ENCODE results near the gene PSMD1.

The PSMD1 gene

DNA sequence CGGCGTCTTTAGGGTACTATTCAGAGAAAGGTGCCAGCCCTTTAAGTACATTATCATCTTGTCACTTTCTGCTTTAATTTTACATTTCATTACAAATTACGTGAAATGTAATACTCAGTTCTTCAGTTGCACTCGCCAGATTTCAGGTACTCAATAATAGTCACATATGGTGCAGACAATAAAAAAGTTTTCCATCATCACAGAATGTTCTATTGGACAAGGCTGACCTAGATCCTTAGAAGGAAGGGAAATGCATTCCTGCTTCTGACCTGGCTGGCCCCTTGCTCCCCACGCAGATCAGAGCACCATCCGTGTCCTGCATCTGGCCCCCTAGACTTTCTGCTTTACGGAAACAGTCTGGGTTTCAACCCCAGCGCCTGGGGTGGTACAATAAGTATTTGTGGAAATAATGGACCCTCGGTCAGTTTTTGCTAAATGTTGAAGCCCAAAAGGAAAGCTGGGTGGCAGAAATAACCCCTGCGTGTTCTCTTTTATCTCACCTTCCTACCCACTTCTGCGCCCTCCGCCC is 20.0 kb upstream of the PSMD1 start:
- no peak for DNase-seq

DNA sequence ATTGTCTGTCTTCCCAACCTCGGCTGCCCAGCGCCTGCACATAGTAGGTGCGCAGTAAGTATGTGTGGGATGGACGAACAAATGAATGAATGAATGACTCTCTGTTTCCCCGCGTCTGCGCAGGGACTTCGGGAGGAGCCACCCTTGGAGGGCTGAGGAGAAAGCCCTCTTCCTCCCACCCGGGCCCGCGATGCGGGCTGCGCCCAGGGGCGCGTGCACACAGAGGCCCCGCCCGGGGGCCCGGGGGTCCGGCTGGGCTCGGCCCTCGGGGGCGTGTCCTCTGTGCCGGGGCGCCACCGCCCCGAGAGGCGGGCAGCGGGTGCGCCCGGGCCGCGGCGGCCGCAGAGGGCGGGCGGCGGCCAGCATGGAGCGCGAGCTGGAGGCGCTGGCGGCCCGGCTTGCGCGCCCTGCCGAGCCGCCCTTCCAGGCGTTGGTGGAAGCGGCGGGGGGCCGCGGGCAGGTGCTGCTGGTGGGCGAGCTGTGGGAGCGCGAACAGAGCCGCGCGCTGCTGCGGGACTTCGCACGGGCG is 19.4 kb upstream of the PSMD1 start, which contains the start of gene C2orf72:
TSS of gene C2orf72 (plus strand) at position 322 of the 529 bp plus-strand sequence. CDS start at position 365, 43 bp downstream.
- DNase-seq = no peak

DNA sequence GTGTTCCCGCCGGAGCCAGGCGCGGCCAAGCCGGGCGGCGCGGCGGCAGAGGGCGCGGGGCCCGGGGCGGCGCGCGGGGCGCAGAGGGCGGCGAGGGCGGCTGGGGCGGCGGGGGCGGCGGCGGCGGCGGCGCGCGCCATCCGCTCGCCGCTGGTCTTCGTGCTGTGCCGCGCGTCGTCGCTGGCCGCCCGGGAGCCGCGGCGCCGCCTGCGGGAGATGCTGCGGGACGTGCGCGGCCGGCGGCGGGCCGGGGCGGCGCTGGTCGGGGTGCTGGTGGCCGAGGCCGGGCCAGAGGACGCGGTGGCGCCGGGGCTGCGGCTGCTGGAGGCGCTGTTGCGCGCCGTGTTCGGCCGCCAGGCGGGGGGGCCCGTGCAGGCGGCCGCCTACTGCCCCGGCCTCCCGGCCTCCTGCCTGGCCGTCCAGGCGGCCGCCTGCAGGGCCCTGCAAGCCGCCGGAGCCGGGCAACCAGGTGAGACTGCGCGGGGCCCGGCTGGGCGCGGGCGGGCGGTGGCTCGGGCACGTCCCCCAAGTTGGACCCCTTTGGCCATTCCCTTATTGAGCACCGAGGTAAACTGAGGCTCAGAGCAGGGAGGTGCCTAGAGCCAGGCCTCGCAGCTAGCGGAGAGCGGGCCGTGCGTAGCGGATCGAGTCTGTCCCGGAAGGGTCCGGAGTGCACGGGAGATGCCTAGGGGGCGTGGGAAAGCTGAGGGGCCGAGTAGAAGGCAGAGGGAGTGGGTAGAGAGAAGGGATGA is 18.8 kb upstream of the PSMD1 start:
- DNase-seq = no peak

DNA sequence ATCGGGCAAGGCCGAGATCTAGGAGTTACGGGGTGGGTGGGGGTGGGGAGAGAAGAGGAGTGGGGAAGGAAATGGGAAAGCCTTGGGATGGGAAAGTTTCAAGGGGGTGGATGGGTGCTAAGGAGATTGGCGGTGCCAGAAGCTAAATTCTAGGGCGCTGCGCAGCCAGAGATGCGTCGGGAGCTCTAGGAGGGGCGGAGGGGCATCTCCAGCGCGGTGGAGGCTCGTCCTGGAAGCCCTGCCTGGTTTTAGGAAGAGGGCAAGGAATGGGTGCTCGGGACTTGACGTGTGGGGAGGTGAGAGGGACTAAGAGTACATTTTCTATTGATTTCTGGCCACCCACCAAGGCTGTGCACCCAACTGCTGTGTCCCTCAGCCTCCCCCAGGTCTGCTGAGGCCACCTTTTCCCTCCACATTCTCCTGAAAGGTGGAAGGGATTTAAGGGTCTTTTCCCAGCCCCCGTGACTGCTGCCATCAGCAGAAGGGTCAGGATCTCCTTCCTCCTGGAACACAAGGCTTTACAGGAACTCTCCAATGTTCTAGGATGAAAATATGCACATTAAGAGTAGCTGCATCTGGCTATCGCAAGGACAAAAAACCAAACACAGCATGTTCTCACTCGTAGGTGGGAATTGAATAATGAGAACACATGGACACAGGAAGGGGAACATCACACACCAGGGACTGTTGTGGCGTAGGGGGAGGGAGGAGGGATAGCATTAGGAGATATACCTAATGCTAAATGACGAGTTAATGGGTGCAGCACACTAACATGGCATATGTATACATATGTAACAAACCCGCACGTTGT is 18.0 kb upstream of the PSMD1 start:
- DNase-seq = no peak

DNA sequence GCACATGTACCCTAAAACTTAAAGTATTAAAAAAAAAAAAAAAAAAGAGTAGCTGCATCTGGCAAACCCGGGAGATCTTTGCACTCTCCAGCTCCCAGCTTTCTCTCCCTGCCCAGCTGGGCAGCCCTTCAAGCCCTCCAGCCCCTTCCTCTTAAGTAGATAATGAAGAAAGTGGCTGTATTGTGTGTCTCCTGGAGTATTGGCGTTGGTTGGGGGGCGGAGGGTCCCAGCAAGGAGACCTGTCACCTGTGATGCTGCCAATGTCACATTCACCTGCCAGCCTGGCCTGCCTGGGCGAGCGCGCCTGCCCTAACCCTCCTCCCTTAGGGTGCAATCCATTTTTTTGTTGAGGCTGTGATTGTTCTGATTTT is 17.4 kb upstream of the PSMD1 start:
- no peak for DNase-seq

DNA sequence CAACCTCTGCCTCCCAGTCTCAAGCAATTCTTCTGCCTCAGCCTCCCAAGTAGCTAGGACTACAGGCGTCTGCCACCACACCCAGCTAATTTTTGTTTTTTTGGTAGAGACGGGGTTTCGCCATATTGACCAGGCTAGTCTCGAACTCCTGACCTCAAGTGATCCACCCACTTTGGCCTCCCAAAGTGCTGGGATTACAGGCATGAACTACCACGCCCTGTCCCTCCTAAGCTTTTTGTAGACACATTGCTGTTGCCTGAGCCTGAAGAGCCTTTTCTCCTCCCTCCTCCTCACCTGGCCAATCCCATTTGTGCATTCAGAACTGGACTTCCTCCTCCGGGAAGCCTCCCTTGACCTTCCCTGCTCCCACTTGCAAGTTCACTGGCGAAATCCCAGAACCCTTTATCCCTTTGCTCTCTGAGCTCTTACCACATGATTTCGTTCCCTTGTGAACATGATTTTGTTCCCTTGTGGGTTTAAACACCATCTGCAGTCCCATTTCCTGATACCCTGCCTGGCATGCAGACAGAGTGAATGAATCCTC is 16.8 kb upstream of the PSMD1 start:
- DNase-seq = no peak

DNA sequence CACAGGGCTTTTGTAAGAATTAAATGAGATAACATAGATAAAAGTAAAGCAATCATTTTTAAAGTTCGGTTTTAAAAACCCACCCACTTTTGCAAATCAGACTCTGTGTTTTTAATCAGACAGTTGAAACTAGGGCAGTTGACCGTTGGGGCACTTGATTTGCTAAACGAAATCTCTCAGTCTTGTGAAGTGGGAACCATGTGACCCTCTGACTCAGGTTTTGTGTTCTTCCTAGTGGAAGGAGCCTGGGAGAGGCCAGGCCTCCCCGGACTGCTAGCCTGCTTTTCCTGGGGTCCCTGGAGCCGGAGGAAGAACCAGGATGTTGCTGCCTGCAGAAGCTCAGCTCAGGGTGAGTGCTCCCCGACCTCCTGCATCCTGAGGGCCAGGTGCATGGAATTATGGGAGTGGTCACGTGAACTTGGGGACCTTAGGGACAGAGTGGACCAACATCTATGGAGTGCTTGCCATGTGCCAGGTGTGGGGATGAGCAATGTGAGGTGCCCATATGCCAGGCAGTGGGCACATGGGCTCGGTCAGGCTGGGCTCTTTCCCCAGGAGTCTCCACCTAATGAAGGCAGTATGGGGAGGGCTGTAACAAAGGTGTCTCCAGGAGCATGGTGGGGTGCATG is 15.5 kb upstream of the PSMD1 start:
- DNase-seq = no peak

DNA sequence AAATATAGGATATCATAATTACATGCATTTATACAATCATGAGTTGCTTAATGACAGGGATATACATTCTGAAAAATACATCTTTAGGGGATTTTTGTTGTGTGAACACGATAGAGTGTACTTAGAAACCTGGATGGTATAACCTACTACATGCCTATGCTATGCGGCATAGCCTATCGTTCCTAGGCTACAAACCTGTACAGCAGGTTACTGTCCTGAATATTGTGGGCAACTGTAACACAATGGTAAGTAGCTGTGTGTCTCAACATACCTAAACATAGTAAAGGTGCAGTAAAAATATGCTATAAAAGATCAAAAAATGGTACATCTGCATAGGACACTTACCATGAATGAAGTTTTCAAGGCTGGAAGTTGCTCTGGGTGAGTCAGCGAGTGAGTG is 12.9 kb upstream of the PSMD1 start:
- DNase-seq = no peak

DNA sequence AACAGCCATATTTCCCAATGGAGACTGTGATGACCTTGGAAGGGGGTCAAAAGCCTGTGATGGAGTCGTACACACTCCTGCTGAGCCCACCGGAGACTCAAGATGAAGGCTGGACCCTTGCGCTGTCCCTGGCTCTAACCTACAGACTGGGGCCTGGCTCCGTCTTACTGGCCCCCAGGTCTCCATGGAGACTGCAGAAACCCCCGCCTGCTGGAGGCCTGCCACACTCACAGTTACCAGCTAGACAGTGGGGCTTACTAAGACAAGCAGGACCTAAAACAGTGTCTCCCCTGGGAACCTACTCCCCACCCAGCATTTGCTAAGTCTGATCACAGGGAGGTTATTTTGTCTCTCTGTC is 9.8 kb upstream of the PSMD1 start:
- DNase-seq = no peak

DNA sequence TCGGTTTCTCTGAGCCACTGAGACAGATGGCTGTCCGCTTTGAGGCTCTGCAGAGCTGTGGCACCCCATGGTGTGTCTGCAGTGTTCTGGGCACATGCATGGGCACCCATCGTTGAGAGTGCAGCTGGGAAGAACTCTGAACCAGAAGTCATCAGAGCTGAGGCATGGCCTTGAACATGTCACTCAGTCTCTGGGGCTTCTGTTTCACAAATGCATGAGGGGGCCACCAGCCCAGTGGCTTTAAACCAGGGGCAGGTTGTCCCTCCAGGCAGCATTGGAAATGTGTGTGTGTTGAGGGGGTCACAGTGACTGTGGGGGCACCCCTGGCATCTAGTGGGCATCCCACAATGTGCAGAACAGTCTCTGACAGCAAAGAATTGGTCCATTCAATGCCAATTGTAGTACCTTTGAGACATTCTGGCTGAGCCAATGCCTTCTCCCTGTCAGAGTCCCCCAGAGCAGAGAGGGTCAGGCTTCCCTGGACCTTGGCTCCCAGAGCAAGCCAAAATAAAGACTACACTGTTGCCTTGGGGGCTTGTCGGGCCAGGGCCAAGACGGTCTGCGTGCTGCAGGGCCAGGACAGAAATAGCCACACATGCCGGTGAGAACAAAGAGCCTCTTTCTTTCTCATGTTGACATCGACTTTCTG is 9.3 kb upstream of the PSMD1 start:
- DNase-seq = no peak

DNA sequence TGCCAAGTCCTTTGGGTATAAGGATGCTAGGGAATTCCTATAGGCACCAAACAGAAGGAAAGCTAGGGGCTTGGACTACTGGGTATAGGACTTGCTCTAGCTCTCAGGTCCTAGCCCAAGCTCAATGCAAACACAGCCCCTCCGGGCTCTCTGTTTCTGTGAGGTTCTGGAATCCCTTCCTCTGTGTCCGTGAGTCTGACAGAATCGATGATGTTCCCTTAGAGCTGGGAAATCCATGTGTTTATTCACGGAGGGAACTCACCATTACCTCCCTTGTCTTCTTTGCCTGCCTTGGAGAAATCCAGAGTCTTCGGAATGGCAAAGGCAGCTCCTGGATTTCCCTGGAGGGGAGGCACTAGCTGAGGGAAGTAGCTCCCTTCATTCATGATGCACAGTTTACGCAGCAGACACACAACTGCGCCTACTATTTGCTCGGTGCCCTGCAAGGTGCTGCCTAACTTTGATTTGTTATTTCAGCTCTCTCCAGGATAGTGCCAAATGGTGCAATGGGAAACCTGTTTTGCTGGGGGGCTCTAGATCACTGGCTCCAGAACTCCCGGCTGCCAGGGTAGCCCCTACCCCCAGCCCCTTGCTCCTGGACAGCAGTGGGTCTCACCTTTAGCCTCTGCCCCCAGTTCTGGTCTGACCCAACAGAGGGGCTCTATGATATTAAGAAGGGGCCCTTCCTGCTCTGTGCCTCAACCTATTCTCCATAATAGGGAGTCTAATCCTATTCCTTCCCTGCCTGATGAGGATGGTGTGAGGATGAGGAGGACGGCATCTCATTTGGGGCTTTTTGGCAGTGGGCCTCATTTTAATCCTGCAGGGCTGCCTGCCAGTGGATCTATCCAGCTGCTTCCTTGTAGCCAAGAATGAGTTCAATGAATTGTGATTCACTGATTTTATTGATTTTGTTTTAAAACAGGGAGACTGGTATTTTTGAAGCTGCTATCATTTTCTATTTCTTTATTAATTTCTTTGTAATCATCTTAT is 8.4 kb upstream of the PSMD1 start:
- DNase-seq = no peak

DNA sequence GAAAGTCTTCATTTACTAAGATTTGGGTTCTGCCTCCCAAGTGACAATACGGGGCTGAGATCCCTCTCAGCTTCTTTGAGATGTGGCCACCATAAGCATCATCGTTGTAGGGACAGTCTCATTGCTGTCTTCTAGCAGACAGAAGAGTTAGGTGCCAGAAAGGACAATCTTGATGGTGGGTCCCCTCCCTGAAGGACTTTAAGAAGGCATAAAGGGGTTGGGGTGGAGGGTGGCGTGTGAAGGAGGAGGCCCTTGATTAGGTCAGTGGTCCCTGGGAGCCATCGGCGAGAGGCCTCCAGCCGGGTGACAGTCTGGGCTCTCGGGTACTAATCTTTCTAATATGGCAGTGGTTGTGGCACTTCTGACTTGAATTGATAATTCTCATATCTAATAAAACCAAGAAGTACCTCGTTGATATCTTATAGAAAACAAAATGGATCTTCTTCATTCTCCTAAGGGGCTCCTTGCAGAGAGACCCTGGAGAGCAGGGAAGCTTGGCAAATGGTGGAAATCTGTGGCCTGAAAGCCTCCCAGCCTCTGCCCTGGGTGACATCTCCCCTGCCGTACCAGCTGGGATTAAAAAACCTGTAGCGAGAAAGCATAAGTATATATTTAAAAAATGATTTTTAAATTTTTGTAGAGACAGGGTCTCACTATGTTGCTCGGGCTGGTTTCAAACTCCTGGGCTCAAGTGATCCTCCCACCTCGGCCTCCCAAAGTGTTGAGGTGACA is 7.2 kb upstream of the PSMD1 start:
- no peak for DNase-seq

DNA sequence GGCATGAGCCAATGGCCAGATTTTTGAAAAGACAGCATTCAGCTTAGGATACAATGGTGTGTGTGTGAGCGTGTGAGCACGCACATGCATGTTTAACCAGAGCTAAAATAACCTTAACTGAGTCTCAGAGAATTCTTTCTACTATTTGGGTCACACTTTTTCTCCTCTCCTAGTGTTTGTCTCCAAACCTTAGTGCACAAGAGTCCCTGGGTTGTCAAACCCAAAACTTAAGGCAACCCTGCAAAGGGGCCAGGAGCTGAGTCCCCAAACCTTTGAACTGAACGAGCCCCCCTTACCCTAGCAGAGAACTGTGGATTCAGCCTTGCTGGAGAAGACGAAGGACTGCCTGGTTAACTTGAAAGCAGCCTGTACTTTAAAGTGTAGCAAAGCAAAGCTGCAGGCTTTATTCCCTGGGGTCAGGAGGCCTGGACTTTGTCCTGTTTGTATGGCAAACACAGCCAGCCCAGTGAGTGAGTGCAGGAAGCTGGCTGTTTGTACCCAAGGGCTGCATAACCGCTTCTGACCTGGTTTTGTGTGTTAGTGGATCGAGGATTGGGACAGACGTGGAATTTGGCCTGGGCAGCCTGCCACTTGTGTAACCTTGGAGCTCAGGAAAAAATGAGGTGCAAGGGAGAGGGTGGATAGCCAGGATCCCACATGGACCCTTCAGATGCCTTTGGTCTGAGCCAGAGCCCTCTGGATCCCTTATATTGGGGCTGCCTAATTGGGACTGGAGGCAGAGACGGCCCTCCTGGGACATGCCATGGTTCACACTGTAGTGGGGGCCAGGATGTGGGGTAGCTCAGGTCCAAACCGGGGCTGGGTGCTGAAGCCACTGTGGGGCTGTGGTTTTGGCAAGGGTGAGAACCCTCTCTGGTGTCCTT is 6.4 kb upstream of the PSMD1 start:
- DNase-seq = no peak

DNA sequence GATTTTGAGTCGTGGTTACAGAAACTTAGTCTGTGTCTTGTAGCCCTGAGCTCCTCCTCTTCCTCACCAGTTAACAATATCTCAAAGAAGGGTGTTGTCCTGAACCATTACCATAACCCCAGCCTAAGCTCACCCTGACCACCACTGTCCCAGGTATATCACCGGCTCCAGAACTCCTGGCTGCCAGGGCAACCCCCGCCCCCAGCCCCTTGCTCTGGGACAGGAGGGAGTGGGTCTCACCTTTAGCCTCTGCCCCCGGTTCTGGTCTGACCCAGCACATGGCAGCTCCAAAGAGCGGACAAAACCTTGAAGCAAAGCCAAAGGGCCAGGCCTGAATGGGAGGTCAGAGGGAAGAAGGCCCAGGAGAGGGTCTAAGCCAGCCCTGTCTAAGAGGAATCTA is 5.6 kb upstream of the PSMD1 start:
- no peak for DNase-seq

DNA sequence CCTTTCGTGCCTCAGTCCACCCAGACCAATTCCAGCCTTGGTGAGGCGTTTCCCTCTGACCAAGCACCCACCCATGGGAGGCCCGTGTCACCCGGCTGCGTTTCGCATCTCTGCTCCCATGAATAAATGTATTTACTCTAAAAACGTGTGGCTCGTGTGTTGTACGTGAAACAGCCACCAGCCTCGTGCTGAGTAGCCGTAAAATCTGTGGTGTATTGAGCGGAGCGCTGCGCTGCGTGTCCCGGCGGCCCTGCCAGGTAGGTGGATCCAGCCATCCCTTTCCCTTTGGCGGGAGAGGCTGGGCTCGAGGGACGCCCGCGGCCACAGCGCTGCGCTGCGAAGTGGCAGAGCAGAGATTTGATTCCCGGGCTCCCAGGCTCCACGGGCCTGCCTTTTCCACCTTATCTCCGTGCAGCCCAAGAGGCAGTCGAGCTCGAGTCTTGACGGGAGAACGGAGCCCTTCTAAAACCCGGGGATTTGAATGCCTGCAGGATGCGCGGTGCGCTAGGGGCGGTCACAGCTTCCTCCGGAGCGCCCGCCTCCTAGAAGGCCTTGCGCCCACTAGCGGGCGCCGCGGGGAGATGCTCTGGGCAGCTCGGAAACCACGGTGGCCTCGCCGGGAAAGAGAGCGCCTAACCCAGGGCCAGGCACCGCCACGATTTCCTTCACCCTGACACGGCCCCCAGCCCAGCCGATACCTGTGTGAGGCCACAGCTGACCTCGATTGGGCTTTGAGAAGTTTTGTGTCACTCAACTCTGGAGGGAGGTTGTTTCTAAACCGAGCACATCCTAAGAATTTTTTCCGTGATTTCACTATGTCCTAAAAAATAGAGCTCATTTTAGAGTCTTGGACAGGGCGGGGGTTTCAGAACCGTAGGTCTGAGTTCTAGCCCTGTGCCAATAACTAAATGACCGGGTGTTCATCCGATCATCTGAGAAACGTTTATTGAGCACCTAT is 3.9 kb upstream of the PSMD1 start:
- peak; percentile 87 for DNase-seq

DNA sequence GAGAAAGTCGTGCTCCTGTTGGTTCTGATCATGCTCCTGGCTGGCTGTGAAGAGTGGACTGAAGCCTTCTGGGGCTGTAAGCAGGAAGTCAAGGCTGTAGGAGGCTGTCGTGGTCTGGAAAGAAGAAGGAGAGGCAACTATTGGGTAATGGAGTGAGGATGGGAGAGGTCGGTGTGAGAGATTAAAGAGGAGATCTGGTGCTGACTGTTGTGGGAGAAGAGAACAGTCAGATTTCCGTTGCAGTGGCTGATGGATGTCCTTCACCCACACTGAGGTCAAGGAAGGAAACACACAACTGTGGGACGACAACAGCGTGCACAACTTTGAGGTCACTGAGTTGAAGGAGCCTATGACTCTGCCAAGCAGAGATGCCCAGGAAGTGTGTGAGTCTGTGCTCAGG is 2.8 kb upstream of the PSMD1 start:
- no peak for DNase-seq

DNA sequence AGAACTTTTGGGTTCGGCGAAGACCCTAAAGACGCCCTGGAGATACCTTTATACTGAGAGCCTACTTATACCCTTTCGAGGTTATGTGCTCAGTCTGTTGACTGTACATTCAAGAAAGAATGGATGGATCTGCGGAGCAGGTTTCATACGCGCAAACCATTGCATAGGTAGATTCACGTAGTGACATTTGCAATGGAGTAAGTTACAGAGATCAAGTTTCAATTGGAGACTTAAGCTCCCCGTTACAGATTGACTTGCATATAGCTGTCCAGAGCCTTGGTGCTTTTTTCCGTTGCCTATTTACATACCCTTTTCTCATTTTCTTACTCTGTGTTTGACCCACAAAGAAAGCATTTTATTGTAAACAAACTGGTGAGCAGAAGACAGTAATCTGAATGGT is 923 bp downstream of the PSMD1 start:
- DNase-seq = no peak
